Stimulated activated CD8-positive, alpha-beta memory T cell treated with anti-CD3 and anti-CD28 coated beads, Interleukin-4, amount 100 ng/mL, for 1 hour (primary cell): ENCODE measurements around the gene HOXB13.

Experiments
- DNase-seq, 2 donors: peaks; one replicate each; pipeline ENCODE4 v3.0.0-alpha.2; 2020; ENCODE audit warnings: low read depth in 2 of 2, low spot score in 1 of 2

HOXB13 gene

GRCh38 chr17:48748718-48749566 is 20.4 kb upstream of the HOXB13 start:
- no peak for DNase-seq

- no peak for DNase-seq
Measured at GRCh38 chr17:48747445-48748363, 19.2 kb upstream of the HOXB13 start.

GRCh38 chr17:48746916-48747444 is 18.4 kb upstream of the HOXB13 start:
- DNase-seq, result no peak

- no peak for DNase-seq
Measured at GRCh38 chr17:48745381-48746275, 17.1 kb upstream of the HOXB13 start.

GRCh38 chr17:48740537-48740936 is 12.0 kb upstream of the HOXB13 start:
- no peak for DNase-seq

- DNase-seq, result no peak
Measured at GRCh38 chr17:48738803-48739526, 10.4 kb upstream of the HOXB13 start.

GRCh38 chr17:48738424-48738802 is 9.9 kb upstream of the HOXB13 start:
- DNase-seq, result no peak

- no peak for DNase-seq
Measured at GRCh38 chr17:48737330-48738043, 8.9 kb upstream of the HOXB13 start.

- no peak for DNase-seq
Measured at GRCh38 chr17:48735062-48735351, 6.5 kb upstream of the HOXB13 start.

GRCh38 chr17:48734333-48735061 is 5.9 kb upstream of the HOXB13 start:
- no peak for DNase-seq

- no peak for DNase-seq
Measured at GRCh38 chr17:48733632-48734328, 5.2 kb upstream of the HOXB13 start.

- DNase-seq, result no peak
Measured at GRCh38 chr17:48732688-48733629, 4.4 kb upstream of the HOXB13 start.

- no peak for DNase-seq
Measured at GRCh38 chr17:48731355-48731754, 2.8 kb upstream of the HOXB13 start.

- DNase-seq, result no peak
Measured at GRCh38 chr17:48730240-48730550, 1.6 kb upstream of the HOXB13 start.

GRCh38 chr17:48729335-48730239 is 1.0 kb upstream of the HOXB13 start:
- DNase-seq, result no peak

- DNase-seq, result no peak
Measured at GRCh38 chr17:48727415-48728175, 955 bp downstream of the HOXB13 start.
